OCI-LY1 (cell line): ENCODE data around the gene TGFBR3L.

Experiments used
- CTCF ChIP-seq: fragments of 200-600 bp; sonication (generic), shearing (Covaris generic); IDR thresholded peaks from 2 replicates; pipeline ENCODE4 v1.5.1; 2017; ENCODE audit warnings: mild to moderate bottlenecking, antibody characterized with exemption, low read length, moderate library complexity, mixed read lengths
- EZH2 ChIP-seq: fragments of 200-600 bp; sonication (generic), shearing (Covaris generic); IDR thresholded peaks from 2 replicates; pipeline ENCODE4 v1.8.0; 2017; ENCODE audit warnings: borderline replicate concordance, mixed run types, mild to moderate bottlenecking, antibody characterized with exemption, low read length, moderate library complexity, mixed read lengths

- TF ChIP-seq CTCF (no peak), EZH2 (no peak)
Observed at GRCh38 chr19:7907544-7907943, 7.1 kb upstream of the TGFBR3L start.
